PC-3 (cell line): Measurements from ENCODE around the gene PGF. TPM values are rescaled to one million over a fixed set of nuclear protein-coding genes. Genes with fewer than 3 reads are reported as not detected.

Source experiments
- ATAC-seq: fragments of 200-7000 bp; cut with Tn5 transposase; 2 replicates; pipeline ENCODE4 v1.9.1; 2020; ENCODE audit warnings: mild to moderate bottlenecking, moderate library complexity
- BruUV-seq: library from RNA; stranded (reverse); fragments of 400-500 nt; replicated peaks from 2 replicates; lab custom pipeline; 2021; lab: Mats Ljungman, UMichigan
- CTCF ChIA-PET: fragments of 300-600 bp; sonication (Branson Sonifier 250); formaldehyde crosslinking; loops from one replicate; lab custom pipeline; 2022; ENCODE audit warnings: antibody characterized with exemption; lab: Charles Lee
- POLR2A ChIA-PET: fragments of 300-600 bp; sonication (Branson Sonifier 250); formaldehyde crosslinking; loops from one replicate; lab custom pipeline; 2022; ENCODE audit warnings: antibody characterized with exemption; ENCODE audit not compliant: unreplicated experiment; lab: Charles Lee
- DNase-seq: peaks from one replicate; pipeline ENCODE4 v3.0.0-alpha.2; 2015
- H2AFZ ChIP-seq: fragments of 300-600 bp; sonication (generic); 2 replicates; pipeline ENCODE4 v1.6.0; 2016; ENCODE audit warnings: antibody characterized with exemption, low read length
- H3F3A ChIP-seq: fragments of 300-600 bp; sonication (generic); one replicate; pipeline ENCODE4 v1.6.0; 2017; ENCODE audit warnings: antibody characterized with exemption, low read length, control low read depth, mild to moderate bottlenecking; ENCODE audit not compliant: unreplicated experiment
- H3K27ac ChIP-seq: fragments of 300-600 bp; sonication (generic); 2 replicates; pipeline ENCODE4 v1.5.1; 2016; ENCODE audit warnings: mild to moderate bottlenecking, low read length
- H3K27me3 ChIP-seq: fragments of 300-600 bp; sonication (generic); 2 replicates; pipeline ENCODE4 v1.6.1; 2016; ENCODE audit warnings: low read length, mixed read lengths
- H3K36me3 ChIP-seq: fragments of 300-600 bp; sonication (generic); 2 replicates; pipeline ENCODE4 v1.6.1; 2016; ENCODE audit warnings: low read depth, mixed run types, low read length, mixed read lengths
- H3K4me1 ChIP-seq: fragments of 300-600 bp; sonication (generic); 2 replicates; pipeline ENCODE4 v1.5.1; 2016; ENCODE audit warnings: low read length; ENCODE audit not compliant: insufficient read depth
- H3K4me2 ChIP-seq: fragments of 300-600 bp; sonication (generic); 2 replicates; pipeline ENCODE4 v1.6.0; 2016; ENCODE audit warnings: low read length
- H3K4me3 ChIP-seq: fragments of 300-600 bp; sonication (generic); 2 replicates; pipeline ENCODE4 v1.5.1; 2016; ENCODE audit warnings: mild to moderate bottlenecking, low read length, mixed read lengths
- H3K79me2 ChIP-seq: fragments of 300-600 bp; sonication (generic); 2 replicates; pipeline ENCODE4 v1.6.1; 2017; ENCODE audit warnings: low read length, mixed read lengths
- H3K9ac ChIP-seq: fragments of 300-600 bp; sonication (generic); 2 replicates; pipeline ENCODE4 v1.6.0; 2016; ENCODE audit warnings: mild to moderate bottlenecking, low read length
- H3K9me2 ChIP-seq: fragments of 300-600 bp; sonication (generic); replicated peaks from 2 replicates; pipeline ENCODE4 v1.6.1; 2016; ENCODE audit warnings: mixed run types, low read length, mixed read lengths
- H3K9me3 ChIP-seq: fragments of 300-600 bp; sonication (generic); 2 replicates; pipeline ENCODE4 v1.6.1; 2016; ENCODE audit warnings: low read length, mixed read lengths
- H4K20me1 ChIP-seq: fragments of 300-600 bp; sonication (generic); 2 replicates; pipeline ENCODE4 v1.6.1; 2016; ENCODE audit warnings: low read length, mixed read lengths
- EZH2 ChIP-seq: fragments of 300-600 bp; sonication (generic); IDR thresholded peaks from one replicate; pipeline ENCODE4 v1.6.1; 2017; ENCODE audit warnings: antibody characterized with exemption, mild to moderate bottlenecking, low read length; ENCODE audit not compliant: unreplicated experiment
- EZH2phosphoT487 ChIP-seq: fragments of 300-600 bp; sonication (generic); IDR thresholded peaks from 2 replicates; pipeline ENCODE4 v1.6.1; 2018; ENCODE audit warnings: mild to moderate bottlenecking, antibody characterized with exemption, low read length, borderline replicate concordance
- intact Hi-C: fragments of 100-400 bp; cut with micrococcal nuclease; formaldehyde crosslinking; loops from 2 replicates; pipeline ENCODE4 v1.9.0; 2023
- total RNA-seq: library from RNA; depleted of rRNA; stranded (reverse); fragments of >200 nt; gene quantifications from 2 replicates; pipeline ENCODE4 v1.2.3, GENCODE V29; 2014
- TF ChIP-seq, protein P1 (sequence below): fragments of 300-600 bp; sonication (generic); conservative IDR thresholded peaks from 2 replicates; pipeline ENCODE4 v1.5.1; 2017; ENCODE audit warnings: antibody characterized with exemption, low read depth, mild to moderate bottlenecking, low read length

PGF gene
- total RNA-seq, 1 experiment from 2014 or later: 0.26 TPM

DNA sequence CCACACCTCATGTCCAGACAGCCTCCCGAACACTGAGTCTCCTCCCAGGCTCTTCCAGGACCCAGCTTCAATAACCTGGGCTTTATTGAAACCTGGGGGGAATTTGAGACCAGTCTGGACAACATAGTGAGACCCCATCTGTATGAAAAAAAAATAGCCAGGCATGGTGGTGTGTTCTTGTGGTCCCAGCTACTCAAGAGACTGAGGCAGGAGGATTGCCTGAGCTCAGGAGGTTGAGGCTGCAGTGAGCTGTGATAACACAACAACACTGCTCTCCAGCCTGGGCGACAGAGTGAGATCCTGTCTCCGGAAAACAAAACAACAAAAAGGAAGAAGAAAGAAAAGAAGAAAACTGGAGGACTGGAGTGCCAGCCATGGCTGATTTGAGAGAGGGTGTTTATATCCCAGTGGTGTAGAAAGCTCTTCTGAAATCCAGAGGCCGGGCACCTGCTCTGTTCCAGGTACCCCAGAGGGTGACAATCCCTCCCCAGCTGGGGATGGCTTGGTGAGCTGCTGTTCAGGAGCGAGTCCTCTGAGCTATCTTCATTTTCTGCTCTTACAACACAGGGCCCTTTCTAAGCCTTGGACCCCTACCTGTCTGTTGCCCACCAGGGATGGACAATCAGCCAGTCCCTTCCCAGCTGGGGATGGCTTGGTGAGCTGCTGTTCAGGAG lies 6.0 kb upstream of the PGF start:
- ATAC-seq: no peak
- H3K36me3 ChIP-seq: no peaks in the 10 kb centered on the region
- no peaks in the 10 kb centered on the region for H3K9me3 ChIP-seq
- TF ChIP-seq EZH2: no peak
- TF ChIP-seq, protein P1, sequence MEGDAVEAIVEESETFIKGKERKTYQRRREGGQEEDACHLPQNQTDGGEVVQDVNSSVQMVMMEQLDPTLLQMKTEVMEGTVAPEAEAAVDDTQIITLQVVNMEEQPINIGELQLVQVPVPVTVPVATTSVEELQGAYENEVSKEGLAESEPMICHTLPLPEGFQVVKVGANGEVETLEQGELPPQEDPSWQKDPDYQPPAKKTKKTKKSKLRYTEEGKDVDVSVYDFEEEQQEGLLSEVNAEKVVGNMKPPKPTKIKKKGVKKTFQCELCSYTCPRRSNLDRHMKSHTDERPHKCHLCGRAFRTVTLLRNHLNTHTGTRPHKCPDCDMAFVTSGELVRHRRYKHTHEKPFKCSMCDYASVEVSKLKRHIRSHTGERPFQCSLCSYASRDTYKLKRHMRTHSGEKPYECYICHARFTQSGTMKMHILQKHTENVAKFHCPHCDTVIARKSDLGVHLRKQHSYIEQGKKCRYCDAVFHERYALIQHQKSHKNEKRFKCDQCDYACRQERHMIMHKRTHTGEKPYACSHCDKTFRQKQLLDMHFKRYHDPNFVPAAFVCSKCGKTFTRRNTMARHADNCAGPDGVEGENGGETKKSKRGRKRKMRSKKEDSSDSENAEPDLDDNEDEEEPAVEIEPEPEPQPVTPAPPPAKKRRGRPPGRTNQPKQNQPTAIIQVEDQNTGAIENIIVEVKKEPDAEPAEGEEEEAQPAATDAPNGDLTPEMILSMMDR: no peak
- no peak for TF ChIP-seq EZH2phosphoT487
- POLR2A ChIA-PET: no interaction called here
- BruUV-seq: no TSS peak
- no peak overlapping the region for H3K4me2 ChIP-seq
- H3K27me3 ChIP-seq: no peaks in the 10 kb centered on the region
- H3K79me2 ChIP-seq: no peaks in the 10 kb centered on the region
- CTCF ChIA-PET: no interaction called here
- no peaks in the 10 kb centered on the region for H3F3A ChIP-seq
- no peak overlapping the region for H3K4me3 ChIP-seq
- no peak overlapping the region for H2AFZ ChIP-seq
- intact Hi-C loops: no loop called here
- no peaks in the 10 kb centered on the region for H4K20me1 ChIP-seq
- H3K9ac ChIP-seq: no peak overlapping the region
- DNase-seq: no peak
- H3K9me2 ChIP-seq: no peaks in the 10 kb centered on the region; the same call in 1 of the 2 replicates
- peaks cover 25% of the 10 kb centered on the region for H3K4me1 ChIP-seq
- no peak overlapping the region for H3K27ac ChIP-seq

DNA sequence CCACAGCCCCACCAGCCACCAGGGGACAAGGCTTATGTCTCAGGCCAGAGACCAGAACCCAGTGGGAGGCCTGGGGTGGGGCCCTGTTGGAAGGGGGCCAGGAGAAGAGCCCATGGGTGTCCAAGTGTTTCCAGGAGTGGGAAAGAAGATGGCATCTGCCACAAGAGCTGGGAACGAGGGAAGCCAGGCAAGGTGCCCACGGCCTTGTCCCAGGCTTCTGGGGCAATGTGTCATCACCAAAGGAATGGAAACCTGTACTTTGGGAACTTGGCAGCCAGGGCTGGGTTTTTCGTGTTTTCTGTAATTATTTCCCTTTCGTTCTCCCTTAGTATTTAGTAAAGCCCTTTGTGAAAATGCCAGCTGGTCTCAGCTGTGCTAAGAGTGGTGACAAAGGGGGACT lies 5.3 kb upstream of the PGF start:
- Histone ChIP-seq H2AFZ (no peak overlapping the region), H3K79me2 (no peaks in the 10 kb centered on the region), H3K4me3 (no peak overlapping the region), H3K36me3 (no peaks in the 10 kb centered on the region), H4K20me1 (no peaks in the 10 kb centered on the region), H3K27me3 (no peaks in the 10 kb centered on the region), H3K27ac (no peak overlapping the region), H3K9me2 (no peaks in the 10 kb centered on the region; the same call in 1 of the 2 replicates), H3K9ac (no peak overlapping the region), H3F3A (no peaks in the 10 kb centered on the region), H3K4me2 (no peak overlapping the region), H3K4me1 (peaks cover 21% of the 10 kb centered on the region), H3K9me3 (no peaks in the 10 kb centered on the region)
- POLR2A ChIA-PET: no interaction called here
- TF ChIP-seq EZH2 (no peak), EZH2phosphoT487 (no peak)
- TF ChIP-seq, protein P1: no peak
- ATAC-seq (no peak), DNase-seq (no peak)
- CTCF ChIA-PET: no interaction called here
- BruUV-seq: no TSS peak
- intact Hi-C loops: no loop called here

DNA sequence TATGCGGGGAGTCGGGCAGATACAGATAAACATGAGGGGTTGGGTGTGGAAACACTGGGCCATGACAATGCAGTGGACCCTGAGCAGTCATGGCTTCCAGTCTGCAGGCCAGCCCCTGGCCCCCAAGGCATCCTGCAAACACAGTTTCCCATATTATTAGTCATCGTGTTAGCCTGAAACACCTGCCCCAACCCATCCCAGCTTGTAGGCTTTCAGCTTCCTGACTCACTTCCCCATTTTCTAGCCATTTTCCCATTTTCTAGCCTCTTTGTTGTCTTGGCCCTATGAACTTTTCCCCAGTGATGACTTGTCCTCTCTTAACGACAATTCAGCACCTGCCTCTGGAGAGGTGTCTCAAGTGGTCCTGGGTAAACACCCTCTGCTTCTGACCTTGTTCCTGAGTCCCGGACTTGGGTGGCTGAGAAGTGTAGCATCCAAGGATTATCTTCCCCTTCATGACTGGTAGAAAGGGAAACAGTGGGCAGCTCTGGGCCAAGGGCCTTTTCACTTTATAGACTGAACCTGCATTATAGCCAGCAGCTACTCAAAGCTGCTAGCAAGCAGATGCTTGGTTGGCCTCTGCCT lies 4.3 kb upstream of the PGF start:
- Histone ChIP-seq H3K4me3 (no peak overlapping the region), H3K9me3 (no peaks in the 10 kb centered on the region), H3F3A (no peaks in the 10 kb centered on the region), H3K9ac (no peak overlapping the region), H3K27ac (no peak overlapping the region), H3K4me1 (peaks cover 11% of the 10 kb centered on the region), H3K79me2 (no peaks in the 10 kb centered on the region), H3K9me2 (no peaks in the 10 kb centered on the region; the same call in 1 of the 2 replicates), H3K4me2 (0 out of 2 replicates have a peak overlapping the region, but pooled peaks have one; percentile 34), H2AFZ (no peak overlapping the region), H4K20me1 (no peaks in the 10 kb centered on the region), H3K36me3 (no peaks in the 10 kb centered on the region), H3K27me3 (no peaks in the 10 kb centered on the region)
- BruUV-seq: no TSS peak
- peak; percentile 55 for DNase-seq
- TF ChIP-seq, protein P1: no peak
- TF ChIP-seq EZH2 (no peak), EZH2phosphoT487 (no peak)
- intact Hi-C loops: no loop called here
- peak; percentile 38 for ATAC-seq
- ChIA-PET CTCF (no interaction called here), POLR2A (no interaction called here)
